Breast epithelium (tissue), 3 donors: Measurements from ENCODE around the gene IGF1.

Experiments used
- CTCF ChIP-seq, 3 donors: fragments of 450-650 bp; IDR thresholded peaks; one replicate each; pipeline ENCODE4 v1.5.1; 2016 to 2017; ENCODE audit warnings: antibody characterized with exemption in 3 of 3, mild to moderate bottlenecking in 3 of 3, moderate library complexity in 3 of 3
- POLR2A ChIP-seq: fragments of 450-650 bp; IDR thresholded peaks from one replicate; pipeline ENCODE4 v1.6.1; 2016; ENCODE audit warnings: antibody characterized with exemption, mild to moderate bottlenecking, moderate library complexity
- POLR2AphosphoS5 ChIP-seq, 3 donors: sonication (generic); formaldehyde crosslinking; IDR thresholded peaks; one replicate each; pipeline ENCODE4 v1.6.1; 2017; ENCODE audit warnings: antibody characterized with exemption in 3 of 3

- TF ChIP-seq POLR2AphosphoS5 (IDR thresholded peaks at IDR 0.05) (no peak), POLR2A (no peak), CTCF (IDR thresholded peaks at IDR 0.05) (no peak)
These were observed 131.3 kb downstream of the IGF1 start for GRCh38 chr12:102349079-102349478.
